Esophagus mucosa (tissue), 1 donor: Measurements from ENCODE around the gene HBP1. TPM values are rescaled to one million over a fixed set of nuclear protein-coding genes. Genes with fewer than 3 reads are reported as not detected.

Source experiments
- ATAC-seq: fragments of 200-7000 bp; cut with Tn5 transposase; one replicate; pipeline ENCODE4 v1.9.1; 2020
- total RNA-seq: library from RNA; stranded (reverse); gene quantifications from one replicate; pipeline ENCODE4 v1.2.4, GENCODE V29; 2023
- donor health status: DM: yes; HTN: yes; CAD: no.

Gene HBP1
- total RNA-seq, 1 donor from 2014 or later: 44.6 TPM

DNA sequence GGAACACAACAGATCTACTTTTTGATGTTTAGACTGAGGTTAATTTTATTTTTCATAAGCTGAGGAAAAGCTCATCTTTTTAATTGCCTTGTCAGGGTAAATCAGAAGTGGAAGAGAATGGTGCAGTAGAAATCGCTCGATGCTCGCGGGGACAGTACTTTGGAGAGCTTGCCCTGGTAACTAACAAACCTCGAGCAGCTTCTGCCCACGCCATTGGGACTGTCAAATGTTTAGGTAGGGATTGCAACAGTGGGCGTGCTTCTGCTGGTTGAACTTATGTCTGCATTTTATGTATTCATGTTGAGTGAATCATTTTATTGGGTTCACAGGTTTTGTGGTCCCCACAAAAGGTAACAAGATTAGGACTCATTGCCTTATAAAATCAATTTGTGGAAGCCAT lies 11.7 kb upstream of the HBP1 start:
- no peak for ATAC-seq

DNA sequence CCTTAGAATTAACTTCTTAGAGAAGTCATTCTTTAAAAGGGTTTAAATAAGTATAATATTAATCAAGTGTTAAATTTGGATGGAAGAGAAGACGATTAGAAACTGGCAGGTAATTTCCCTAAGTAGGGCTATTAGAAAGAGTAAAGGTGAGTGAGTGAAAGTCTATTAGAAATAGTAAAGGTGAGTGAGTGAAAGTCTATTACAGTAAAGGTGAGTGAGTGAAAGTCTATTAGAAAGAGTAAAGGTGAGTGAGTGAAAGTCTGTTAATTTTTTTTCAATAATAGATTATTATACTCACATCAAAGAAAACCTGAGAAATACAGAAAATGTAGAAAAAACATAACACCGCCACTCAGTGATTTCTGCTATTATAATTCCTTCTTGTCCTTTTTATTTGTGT lies 10.8 kb upstream of the HBP1 start:
- no peak for ATAC-seq

DNA sequence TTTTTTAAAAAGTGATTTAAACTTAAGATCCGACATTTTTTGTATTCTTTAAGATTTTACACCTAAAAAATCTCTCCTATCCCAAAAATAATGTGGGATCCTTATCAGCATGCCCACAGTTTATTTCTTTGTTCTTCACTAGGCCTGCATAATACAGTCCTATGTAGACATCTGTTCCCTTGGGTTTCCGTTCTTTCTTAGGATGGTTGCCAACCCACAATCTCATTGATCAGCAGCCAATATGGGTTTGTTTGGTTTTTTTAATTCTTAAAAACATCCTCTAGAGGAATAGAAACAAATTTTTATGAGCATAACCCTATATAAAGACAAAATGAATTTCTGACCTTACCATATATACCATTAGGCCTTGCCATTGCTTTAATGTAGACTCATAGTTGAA lies 8.4 kb upstream of the HBP1 start:
- no peak for ATAC-seq

DNA sequence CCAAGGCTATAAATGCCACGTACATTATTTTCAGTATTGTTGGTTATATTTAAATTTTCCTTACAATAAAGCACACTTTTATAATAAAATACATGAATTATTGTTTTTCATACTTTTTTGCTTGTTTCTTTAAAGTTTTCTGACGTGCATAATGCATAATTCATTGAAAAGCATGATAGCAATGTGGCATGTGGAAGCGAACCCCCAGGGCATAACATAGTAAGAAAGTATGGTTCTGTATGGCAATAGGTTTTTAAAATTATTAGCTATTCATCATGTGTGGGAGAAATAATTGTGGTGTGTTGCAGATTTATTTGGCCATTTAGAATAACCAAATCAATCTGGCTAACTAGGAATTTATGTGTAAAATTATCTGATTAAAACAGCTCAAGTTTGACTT lies 7.4 kb upstream of the HBP1 start:
- ATAC-seq: no peak

DNA sequence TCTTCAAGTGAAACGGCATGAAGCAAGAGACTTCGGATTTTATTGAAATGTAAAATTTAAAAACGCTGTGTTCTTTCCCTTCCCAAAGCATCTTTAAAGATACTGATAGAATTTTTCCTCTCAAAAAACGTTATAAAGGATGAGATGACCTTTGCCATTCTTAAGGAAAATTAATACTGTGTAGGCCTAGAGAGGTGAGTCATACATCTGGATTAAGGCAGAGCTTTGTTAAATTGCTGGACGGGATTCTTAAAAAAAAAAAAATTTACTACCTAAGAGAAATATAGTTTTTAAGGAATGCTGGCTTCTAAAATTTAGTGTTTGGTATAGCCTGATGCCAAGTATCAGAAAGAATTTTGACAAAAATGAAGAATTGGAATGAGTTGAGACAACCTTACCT lies 6.3 kb upstream of the HBP1 start:
- no peak for ATAC-seq

DNA sequence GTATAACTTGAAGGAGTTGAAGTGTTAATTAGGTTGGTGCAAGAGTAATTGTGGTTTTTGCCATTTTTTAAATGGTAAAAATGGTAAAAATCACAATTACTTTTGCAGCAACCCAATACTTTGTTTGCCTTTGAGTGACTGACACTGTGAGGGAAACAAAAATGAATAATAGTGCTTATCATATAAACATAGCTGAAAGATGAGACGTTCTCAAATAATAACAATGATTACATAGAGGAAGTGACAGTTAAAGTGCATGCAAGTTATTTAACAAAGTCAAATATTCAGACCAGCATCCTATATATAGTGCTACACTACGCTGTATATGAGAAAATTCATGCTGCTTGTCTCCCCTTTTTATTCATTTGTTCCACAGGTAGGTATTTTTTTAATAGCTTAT lies 4.7 kb upstream of the HBP1 start:
- no peak for ATAC-seq

DNA sequence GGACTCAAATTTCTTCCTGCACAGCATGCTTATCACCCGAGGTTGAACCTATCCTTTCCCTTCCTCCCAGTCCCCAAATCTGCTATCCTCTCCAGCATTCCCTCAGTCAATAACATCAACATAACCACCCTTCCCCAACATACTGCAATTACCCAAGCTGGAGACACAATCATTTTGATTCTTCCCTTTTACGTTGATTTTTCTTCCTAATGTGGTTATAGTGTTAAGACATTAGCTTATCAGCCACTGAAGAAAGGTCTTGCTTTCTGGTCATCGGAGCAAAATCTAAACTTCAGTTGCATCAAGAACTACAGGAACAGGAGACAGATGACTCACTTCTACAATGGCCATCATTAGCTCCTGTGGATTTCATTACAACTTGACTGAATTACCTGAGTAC lies 3.5 kb upstream of the HBP1 start:
- no peak for ATAC-seq

DNA sequence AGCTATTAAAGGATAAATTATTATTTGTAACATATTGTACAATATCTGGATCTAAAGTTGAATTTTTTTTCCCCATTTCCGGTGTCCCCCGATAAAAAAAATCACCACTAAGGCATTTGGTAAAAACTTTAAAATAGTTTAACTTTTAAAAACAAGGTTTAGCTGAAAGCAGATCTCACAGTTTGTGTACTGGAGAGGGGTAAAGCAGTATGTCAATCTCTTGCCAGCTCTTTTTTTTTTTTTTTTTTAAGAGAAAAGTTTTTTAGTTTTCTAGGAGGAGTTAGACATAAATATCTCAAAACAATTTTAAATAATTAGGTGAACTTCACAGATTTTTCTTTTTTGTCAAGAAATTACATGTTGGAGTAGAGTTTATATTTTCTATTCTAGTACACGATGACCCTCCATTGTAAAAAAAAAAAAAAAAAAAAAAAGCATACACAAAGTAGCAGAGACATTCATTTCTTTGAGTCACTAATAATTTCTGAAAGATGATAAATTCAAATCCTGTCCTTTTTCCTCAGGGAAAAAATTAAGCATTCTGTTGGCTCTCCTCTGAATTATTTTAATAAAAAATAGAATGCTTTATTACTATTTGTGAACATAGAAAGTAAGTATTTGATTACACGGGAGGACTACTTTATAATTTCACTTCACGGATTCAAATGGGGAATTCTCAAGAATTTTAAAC lies 1.9 kb upstream of the HBP1 start:
- no peak for ATAC-seq

DNA sequence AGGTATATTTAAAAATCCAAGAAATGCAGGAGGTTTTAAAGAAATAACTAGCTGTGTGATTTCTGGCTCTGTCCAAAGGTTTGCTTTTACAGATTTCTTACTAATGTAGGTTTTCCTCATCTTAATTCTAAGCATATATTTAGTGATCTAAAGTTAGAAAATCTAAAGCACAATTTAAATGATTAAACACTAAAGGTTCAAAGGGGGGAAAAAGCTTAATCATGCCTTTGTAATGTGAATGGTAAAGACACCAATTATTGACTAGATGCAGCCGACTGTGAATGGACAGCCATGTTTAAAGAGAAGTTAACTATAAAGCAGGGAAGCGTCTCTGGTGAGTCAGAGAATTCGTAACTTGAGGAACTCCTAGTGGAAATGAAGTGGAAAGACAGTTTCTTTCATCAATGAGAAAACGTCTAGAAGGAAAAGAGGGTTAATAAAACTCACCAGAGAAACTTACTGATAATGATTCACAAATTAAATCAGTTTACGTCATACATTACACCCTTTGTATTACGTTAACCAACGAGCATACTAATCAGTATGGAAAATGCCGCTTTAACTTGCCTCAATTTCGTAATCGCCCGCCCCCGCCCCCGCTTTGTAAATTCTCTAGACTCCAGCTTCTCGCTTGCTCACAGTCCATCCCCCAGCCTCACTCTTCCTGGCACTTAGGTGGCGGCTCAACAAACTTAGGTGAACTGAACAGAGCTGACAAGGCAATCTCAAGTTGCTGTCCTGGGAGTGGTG lies 1.1 kb upstream of the HBP1 start:
- no peak for ATAC-seq

DNA sequence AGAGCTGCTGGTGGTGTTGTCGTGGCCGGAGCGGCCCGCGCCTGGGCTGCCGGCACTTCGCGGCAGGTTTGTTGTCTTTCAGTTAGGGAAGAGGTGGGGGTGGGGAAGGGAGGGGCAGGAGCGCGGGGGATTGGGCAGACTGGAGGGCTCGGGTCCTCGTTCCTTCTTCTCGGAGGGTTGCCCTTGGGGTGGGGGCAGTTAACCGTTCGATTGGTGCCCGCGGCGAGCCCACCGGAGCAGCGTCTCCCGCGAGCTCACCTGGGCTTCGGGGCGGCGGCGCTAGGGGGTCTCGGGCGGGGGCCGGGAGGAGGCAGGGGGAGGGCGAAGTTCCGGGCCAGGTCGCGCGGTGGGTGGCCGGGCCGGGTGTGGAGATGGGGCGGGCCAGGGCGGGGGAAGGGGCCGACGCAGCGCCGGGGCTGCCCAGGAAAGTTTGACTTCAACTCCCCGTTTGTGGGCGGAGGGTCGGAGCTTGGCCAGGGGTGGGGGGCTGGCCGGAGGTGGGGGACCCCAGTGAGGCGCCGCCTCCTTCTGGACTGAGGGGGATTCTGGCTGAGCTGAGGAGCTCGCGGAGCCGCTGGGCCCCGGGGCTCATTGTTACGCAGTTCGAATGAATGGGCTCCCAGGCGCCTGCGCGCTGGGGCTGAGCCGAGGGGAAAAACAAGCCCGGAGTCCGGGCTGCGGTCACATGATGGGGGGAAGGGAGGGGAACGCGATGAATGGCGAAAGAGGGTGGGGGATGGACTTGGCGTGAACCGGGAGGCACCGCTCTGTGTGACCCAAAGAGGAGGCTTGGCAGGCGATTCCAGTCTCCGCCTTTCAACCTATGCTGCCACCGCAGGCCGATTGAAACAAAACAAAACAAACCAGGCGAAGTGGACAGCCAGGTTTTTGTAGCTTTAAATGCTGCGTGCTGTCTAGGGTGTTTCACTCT lies 582 bp downstream of the HBP1 start:
- peak; percentile 85 for ATAC-seq

DNA sequence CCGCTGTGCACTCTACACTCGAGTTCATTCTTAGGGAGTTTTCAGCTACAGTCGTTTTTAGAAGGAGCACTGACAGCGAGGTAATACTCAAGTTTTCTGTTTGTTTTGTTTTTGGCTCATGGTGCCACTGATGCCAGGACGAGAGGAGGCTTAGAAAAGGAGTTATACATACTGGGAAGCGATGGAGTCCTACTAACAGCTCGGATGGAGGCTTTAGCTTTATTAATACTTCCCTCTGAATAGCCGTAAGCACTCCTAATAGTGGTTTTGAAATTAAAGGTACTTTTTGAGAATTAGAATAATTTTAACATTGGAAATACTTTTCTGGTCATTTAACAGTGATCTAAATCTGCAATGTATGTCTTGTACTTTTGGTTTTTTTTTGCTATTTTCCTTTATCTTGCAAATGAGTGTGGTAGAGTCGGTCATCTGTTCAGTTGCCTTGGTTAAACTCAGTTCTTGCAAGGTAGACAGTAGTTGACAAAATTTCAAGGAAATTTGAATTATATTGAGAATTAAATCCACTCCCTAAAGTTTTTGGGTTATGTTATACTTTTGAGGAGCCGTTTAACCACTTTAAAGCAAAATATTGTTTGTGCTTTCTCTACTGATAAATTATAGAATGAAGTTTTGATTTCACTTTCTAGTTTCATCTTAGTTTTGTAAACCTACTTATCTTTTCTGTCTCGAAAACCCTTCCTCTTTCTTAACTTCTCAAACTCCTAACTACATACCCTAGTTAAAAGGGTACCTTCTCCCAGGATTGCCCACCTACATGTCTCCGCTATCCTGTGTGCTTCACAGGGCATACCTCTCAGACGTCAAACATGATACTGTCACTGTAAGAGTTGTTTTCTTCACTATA lies 1.5 kb downstream of the HBP1 start:
- no peak for ATAC-seq

DNA sequence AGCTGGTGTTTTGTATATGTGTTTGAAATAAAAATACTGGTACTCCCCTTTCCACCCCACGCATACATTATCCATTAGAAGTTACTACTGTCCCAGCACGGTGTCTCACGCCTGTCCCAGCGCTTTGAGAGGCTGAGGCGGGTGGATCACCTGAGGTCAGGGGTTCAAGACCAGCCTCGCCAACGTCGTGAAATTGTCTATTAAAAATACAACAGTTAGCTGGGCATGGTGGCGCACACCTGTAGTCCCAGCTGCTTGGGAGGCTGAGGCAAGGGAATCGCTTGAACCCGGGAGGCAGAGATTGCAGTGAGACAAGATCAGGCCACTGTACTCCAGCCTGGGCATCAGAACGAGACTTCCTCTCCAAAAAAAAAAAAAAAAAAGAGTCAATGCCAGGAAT lies 2.7 kb downstream of the HBP1 start:
- ATAC-seq: no peak

DNA sequence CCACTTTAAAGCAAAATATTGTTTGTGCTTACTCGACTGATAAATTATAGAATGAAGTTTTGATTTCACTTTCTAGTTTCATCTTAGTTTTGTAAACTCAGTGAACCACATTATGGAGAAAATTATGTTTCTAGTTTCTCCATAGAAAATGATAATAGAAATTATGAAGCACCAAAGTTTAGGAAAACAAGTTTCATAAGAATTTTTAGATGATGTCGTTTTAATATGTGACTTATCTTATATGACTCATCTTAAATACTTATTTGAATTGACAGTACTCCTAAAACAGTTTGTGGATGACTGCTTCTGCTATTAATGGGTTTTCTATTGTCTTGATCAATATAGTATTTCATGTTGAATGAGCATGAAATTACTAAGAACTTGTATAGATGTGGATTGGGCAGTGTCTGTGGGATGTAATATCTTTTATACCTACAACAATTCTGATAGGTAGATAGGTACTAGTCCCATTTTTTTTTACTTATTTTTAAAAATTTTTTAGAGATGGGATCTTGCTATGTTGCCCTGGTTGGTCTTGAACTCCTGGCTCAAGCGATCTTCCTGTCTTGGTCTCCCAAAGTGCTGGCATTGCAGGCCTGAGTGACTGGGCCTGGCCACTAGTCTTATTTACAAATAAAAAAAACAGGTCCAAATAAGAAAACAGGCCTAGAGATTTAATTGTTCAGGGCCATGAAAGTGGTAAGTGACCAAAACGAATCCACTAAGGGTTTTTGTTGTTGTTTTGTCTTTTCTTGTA lies 3.7 kb downstream of the HBP1 start:
- ATAC-seq: no peak

DNA sequence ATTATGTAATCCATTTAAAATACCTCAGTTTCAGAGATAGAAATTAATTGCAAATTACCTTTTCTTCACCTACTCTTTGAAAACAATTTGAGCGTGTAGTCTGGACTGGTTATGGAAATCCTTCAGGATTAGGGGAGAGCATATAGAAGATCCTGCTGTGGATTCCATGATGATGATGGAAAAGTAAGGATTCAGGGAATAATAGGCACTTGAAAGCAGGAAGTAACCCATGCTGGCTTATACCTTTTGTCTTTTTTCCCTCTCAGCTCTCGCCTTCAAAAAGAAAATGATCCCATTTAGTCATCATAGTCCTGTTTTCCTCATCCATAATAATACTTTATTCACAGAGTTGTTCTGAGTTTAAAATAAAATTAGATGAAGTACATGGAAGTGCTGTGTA lies 4.4 kb downstream of the HBP1 start:
- no peak for ATAC-seq

DNA sequence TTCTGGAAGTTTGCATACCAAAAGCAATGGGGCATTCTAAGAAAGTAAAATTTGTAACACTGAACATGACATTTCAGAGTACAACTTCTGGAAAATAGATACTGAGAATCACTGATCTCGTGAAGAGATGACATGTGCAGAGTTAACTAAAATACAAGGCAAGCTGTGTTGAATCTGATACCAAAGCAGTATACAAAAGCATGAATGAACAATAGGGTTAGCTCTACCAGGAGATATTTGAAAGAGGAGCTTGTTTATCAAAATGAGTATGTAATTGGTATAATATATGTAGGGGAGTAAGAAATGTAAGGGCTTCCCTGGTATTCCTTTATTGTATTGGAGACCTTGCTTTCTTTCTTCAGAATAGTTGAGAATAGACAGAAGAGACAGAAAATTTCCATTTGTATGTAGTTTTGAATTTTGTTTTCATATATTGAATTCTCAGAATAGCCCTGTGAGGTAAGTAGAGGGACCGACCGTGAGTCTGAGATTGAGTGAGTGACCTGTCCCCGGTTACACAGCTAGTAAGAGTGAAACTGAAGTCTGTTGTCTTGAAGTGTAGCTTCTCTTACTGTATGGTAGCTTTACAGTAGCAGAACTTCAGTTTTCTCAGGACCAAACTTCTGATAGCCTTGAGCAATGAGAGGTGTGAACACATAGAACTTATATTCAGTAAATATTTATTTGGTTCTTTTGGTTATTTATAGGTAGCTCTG lies 5.0 kb downstream of the HBP1 start:
- no peak for ATAC-seq

DNA sequence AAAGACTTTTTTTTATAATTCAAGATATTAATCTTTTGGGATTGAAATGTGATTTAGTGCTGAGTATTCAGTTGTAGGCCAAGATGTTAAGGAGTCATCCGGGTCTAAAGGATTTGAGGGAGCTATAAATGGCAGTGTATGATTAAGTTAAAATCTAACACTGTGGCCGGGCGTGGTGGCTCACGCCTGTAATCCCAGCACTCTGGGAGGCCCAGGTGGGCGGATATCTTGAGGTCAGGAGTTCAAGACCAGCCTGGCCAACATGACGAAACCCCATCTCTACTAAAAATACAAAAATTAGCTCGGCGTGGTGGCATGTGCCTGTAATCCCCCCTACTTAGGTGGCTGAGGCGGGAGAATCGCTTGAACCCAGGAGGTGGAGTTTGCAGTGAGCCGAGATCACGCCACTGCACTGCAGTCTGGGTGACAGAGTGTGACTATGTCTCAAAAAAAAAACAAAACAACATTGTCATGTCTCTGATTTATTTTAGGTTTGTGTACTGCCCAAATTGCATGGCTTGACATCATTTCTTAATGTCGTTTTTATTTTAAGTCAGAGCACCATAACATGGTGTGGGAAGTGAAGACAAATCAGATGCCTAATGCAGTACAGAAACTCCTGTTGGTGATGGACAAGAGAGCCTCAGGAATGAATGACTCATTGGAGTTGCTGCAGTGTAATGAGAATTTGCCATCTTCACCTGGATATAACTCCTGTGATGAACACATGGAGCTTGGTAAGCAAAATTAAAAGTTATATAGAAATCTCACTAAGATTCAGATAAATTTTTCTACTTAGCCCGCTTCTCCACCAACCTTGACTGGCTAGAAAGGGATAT lies 10.7 kb downstream of the HBP1 start:
- peak; percentile 63 for ATAC-seq

DNA sequence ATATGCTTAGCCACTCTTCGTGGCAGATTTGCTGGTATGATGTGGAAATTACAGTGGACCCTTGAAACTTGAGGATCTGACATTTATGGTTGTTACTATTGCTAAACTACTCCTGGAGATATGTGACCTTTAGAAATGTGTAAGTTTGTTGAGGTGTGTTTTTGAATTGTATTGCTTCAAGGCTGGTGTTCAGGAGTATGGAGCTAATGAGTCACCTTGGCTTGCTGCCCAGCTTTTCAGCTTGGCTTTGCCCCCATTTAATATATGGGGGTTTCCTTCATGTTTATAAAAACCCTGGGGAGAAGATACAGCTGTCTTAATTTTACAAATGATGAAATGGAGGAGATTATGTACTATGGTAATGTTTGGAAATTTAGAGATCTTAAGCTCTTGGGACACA lies 11.6 kb downstream of the HBP1 start:
- ATAC-seq: no peak

DNA sequence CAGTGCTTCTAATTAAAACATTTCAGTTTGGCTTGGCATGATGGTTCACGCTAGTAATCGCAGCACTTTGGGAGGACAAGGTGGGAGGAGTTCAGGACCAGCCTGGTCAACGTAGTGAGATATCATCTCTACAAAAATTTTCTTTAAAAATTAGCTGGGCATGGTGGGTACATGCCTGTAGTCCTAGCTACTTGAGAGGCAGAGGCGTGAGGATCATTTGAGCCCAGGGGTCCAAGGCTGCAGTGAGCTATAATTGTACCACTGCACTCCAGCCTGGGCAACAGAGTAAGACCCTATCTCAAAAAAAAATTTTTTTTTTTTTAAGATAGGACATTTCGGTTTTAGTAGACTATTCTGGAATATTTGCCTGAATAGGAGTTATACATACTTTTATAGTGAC lies 12.4 kb downstream of the HBP1 start:
- ATAC-seq: no peak

DNA sequence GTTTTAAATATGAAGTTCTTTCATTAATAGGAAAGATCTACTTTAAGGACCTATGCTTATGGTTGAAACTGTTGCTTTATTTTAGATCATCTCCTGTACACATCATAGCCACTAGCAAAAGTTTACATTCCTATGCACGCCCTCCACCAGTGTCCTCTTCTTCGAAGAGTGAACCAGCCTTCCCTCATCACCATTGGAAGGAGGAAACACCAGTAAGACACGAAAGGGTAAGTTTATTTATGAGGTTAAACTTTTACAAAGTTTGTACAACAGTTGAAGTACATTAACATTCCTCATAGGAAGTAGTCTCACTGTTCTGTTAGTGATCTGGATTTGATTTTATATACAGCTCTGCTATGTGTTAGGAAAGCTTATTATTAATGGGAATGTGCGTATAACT lies 16.9 kb downstream of the HBP1 start:
- no peak for ATAC-seq

DNA sequence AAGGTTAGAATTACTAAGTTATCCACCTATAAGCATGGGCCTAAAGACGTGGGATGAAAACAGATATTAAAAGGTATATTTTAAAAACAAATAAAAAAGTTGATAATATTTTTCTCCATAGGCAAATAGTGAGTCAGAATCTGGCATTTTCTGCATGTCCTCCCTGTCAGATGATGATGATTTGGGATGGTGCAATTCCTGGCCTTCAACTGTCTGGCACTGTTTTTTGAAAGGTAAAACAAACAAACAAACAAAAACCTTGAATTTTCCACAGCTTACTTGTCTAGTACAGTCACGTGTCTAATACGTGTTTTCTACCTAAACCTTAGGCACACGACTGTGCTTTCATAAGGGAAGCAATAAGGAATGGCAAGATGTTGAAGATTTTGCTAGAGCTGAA lies 17.4 kb downstream of the HBP1 start:
- no peak for ATAC-seq
